H9 (cell line): ENCODE data around the gene GLRA2. TPM values are rescaled to one million over a fixed set of nuclear protein-coding genes. Genes with fewer than 3 reads are reported as not detected.

Source experiments
- DNase-seq: peaks from one replicate; pipeline ENCODE4 v3.0.0-alpha.2; 2017
- H2AFZ ChIP-seq: one replicate; pipeline ENCODE4 v1.6.1; 2013; ENCODE audit warnings: mild to moderate bottlenecking, low read length, control low read depth, moderate library complexity
- H2AK5ac ChIP-seq: 2 replicates; pipeline ENCODE4 v1.6.1; 2013; ENCODE audit warnings: low read length, control low read depth, mixed read lengths; ENCODE audit not compliant: insufficient read length
- H2BK120ac ChIP-seq: one replicate; pipeline ENCODE4 v1.6.1; 2013; ENCODE audit warnings: low read depth, mild to moderate bottlenecking, low read length, control low read depth, inconsistent platforms; ENCODE audit not compliant: poor library complexity, severe bottlenecking
- H2BK12ac ChIP-seq: 2 replicates; pipeline ENCODE4 v1.6.1; 2013; ENCODE audit warnings: low read length, control low read depth, mixed read lengths, low read depth; ENCODE audit not compliant: insufficient read length
- H2BK15ac ChIP-seq: 2 replicates; pipeline ENCODE4 v1.6.1; 2013; ENCODE audit warnings: low read depth, low read length, control low read depth
- H2BK20ac ChIP-seq: one replicate; pipeline ENCODE4 v1.6.1; 2013; ENCODE audit warnings: low read depth, mild to moderate bottlenecking, low read length, control low read depth, inconsistent platforms; ENCODE audit not compliant: poor library complexity, severe bottlenecking
- H2BK5ac ChIP-seq: 2 replicates; pipeline ENCODE4 v1.6.1; 2013; ENCODE audit warnings: low read length, control low read depth, mixed read lengths; ENCODE audit not compliant: insufficient read length
- H3K14ac ChIP-seq: 2 replicates; pipeline ENCODE4 v1.6.1; 2013; ENCODE audit warnings: low read length, control low read depth; ENCODE audit not compliant: insufficient read depth
- H3K18ac ChIP-seq: 2 replicates; pipeline ENCODE4 v1.6.1; 2013; ENCODE audit warnings: low read depth, mild to moderate bottlenecking, mixed read lengths, low read length, control low read depth; ENCODE audit not compliant: insufficient read length
- H3K23ac ChIP-seq: 2 replicates; pipeline ENCODE4 v1.6.1; 2013; ENCODE audit warnings: low read length, control low read depth, mixed read lengths, low read depth; ENCODE audit not compliant: insufficient read length
- H3K23me2 ChIP-seq: 2 replicates; pipeline ENCODE4 v1.6.1; 2013; ENCODE audit warnings: low read depth, mild to moderate bottlenecking, mixed read lengths, low read length, control low read depth; ENCODE audit not compliant: insufficient read length, poor library complexity, severe bottlenecking
- H3K27ac ChIP-seq: 2 replicates; pipeline ENCODE4 v1.5.1; 2013; ENCODE audit warnings: low read length, control low read depth, mixed read lengths, low read depth; ENCODE audit not compliant: insufficient read length
- H3K27me3 ChIP-seq: 2 replicates; pipeline ENCODE4 v1.6.1; 2013; ENCODE audit warnings: low read length, control low read depth, inconsistent platforms; ENCODE audit not compliant: insufficient read depth
- H3K4ac ChIP-seq: 2 replicates; pipeline ENCODE4 v1.6.1; 2013; ENCODE audit warnings: low read depth, mild to moderate bottlenecking, control low read depth, inconsistent platforms, low read length, moderate library complexity
- H3K4me1 ChIP-seq: 2 replicates; pipeline ENCODE4 v1.6.1; 2013; ENCODE audit warnings: low read length, control low read depth, inconsistent platforms; ENCODE audit not compliant: insufficient read depth
- H3K4me2 ChIP-seq: 2 replicates; pipeline ENCODE4 v1.6.1; 2013; ENCODE audit warnings: low read length, control low read depth, mixed read lengths; ENCODE audit not compliant: insufficient read length, insufficient read depth
- H3K56ac ChIP-seq: 2 replicates; pipeline ENCODE4 v1.6.1; 2013; ENCODE audit warnings: low read depth, mild to moderate bottlenecking, mixed read lengths, low read length, control low read depth; ENCODE audit not compliant: insufficient read length
- H3K79me1 ChIP-seq: 2 replicates; pipeline ENCODE4 v1.6.1; 2013; ENCODE audit warnings: low read depth, mild to moderate bottlenecking, moderate library complexity, low read length, control low read depth, inconsistent platforms; ENCODE audit not compliant: insufficient read depth, poor library complexity, severe bottlenecking
- H3K79me2 ChIP-seq: 2 replicates; pipeline ENCODE4 v1.6.1; 2013; ENCODE audit warnings: low read length, control low read depth, inconsistent platforms; ENCODE audit not compliant: insufficient read depth
- H3K9ac ChIP-seq: 2 replicates; pipeline ENCODE4 v1.6.1; 2013; ENCODE audit warnings: low read length, control low read depth, mixed read lengths; ENCODE audit not compliant: insufficient read length; ENCODE audit errors: extremely low read depth
- H3K9me3 ChIP-seq: one replicate; pipeline ENCODE4 v1.6.1; 2013; ENCODE audit warnings: low read depth, low read length, inconsistent platforms; ENCODE audit not compliant: control insufficient read depth
- H3T11ph ChIP-seq: one replicate; pipeline ENCODE4 v1.6.1; 2013; ENCODE audit warnings: mild to moderate bottlenecking, low read length, control low read depth, inconsistent platforms
- H4K20me1 ChIP-seq: one replicate; pipeline ENCODE4 v1.6.1; 2013; ENCODE audit not compliant: control insufficient read depth, insufficient read length, insufficient read depth
- H4K5ac ChIP-seq: 2 replicates; pipeline ENCODE4 v1.6.1; 2013; ENCODE audit warnings: low read depth, mild to moderate bottlenecking, mixed read lengths, low read length, control low read depth; ENCODE audit not compliant: insufficient read length
- H4K8ac ChIP-seq: replicated peaks from 2 replicates; pipeline ENCODE4 v1.6.1; 2013; ENCODE audit warnings: low read length, control low read depth, mixed read lengths, low read depth; ENCODE audit not compliant: insufficient read length
- H4K91ac ChIP-seq: 2 replicates; pipeline ENCODE4 v1.6.1; 2013; ENCODE audit warnings: low read depth, mild to moderate bottlenecking, moderate library complexity, mixed read lengths, low read length, control low read depth; ENCODE audit not compliant: insufficient read length
- H3K27ac Mint-ChIP-seq, 3 experiments: 2 replicates in 2 of 3; 3 replicates in 1 of 3; pipeline ENCODE4 v1.8.0; 2020 to 2021; ENCODE audit warnings: mixed read lengths in 3 of 3, mild to moderate bottlenecking in 1 of 3, moderate library complexity in 1 of 3
- H3K27me3 Mint-ChIP-seq: 2 replicates; pipeline ENCODE4 v1.8.0; 2021; ENCODE audit warnings: low read depth, mild to moderate bottlenecking, moderate library complexity, mixed read lengths
- H3K36me3 Mint-ChIP-seq, 3 experiments: 2 replicates in 2 of 3; 3 replicates in 1 of 3; pipeline ENCODE4 v1.8.0; 2020 to 2021; ENCODE audit warnings: low read depth in 3 of 3, mixed read lengths in 3 of 3; ENCODE audit not compliant: insufficient read depth in 1 of 3
- H3K4me1 Mint-ChIP-seq, 2 experiments: 2 replicates each; pipeline ENCODE4 v1.8.0; 2020; ENCODE audit warnings: mixed read lengths in 2 of 2
- H3K4me3 Mint-ChIP-seq, 2 experiments: 2 replicates in 1 of 2; 3 replicates in 1 of 2; pipeline ENCODE4 v1.8.0; 2020 to 2021; ENCODE audit warnings: mild to moderate bottlenecking in 2 of 2, mixed read lengths in 2 of 2, moderate library complexity in 1 of 2
- H3K9me3 Mint-ChIP-seq, 2 experiments: 2 replicates in 1 of 2; 3 replicates in 1 of 2; pipeline ENCODE4 v1.8.0; 2020; ENCODE audit warnings: mild to moderate bottlenecking in 2 of 2, mixed read lengths in 2 of 2, moderate library complexity in 1 of 2
- WGBS: extraction: QIAGEN DNeasy Blood & Tissue Kit; methylation state at CpG from one replicate; pipeline ENCODE4 v1.1.7; 2013; ENCODE audit warnings: missing lambda C conversion rate, low lambda C conversion rate, mixed read lengths; ENCODE audit not compliant: insufficient read length; ENCODE audit errors: extremely low coverage; 5-methylcytosine and 5-hydroxymethylcytosine counted together
- total RNA-seq: library from RNA; stranded (reverse); gene quantifications from 2 replicates; pipeline ENCODE4 v1.2.1, GENCODE V29; 2021
- TF ChIP-seq, protein P1 (sequence below): fragments of 200-600 bp; sonication (generic); conservative IDR thresholded peaks from 3 replicates; pipeline ENCODE4 v1.8.0; 2021; ENCODE audit warnings: antibody characterized with exemption, mild to moderate bottlenecking

Gene GLRA2
- total RNA-seq, 1 experiment from 2014 or later: not detected

- Histone ChIP-seq H3K79me1 (no peaks in the 10 kb centered on the region), H3K18ac (no peak overlapping the region), H3K9ac (no peak overlapping the region), H4K8ac (no peak overlapping the region), H3K4me1 (no peaks in the 10 kb centered on the region), H2BK12ac (no peak overlapping the region), H4K91ac (no peak overlapping the region), H2BK5ac (no peak overlapping the region), H3K4me2 (no peak overlapping the region), H2BK15ac (no peak overlapping the region), H3K27me3 (no peaks in the 10 kb centered on the region), H3K14ac (no peak overlapping the region), H4K20me1 (no peaks in the 10 kb centered on the region), H3K27ac (no peak overlapping the region), H2AK5ac (no peak overlapping the region), H3K56ac (no peak overlapping the region), H2BK120ac (no peak overlapping the region), H2BK20ac (no peak overlapping the region), H2AFZ (no peak overlapping the region), H3K23me2 (no peaks in the 10 kb centered on the region), H3K9me3 (peaks cover 6% of the 10 kb centered on the region), H3T11ph (no peak overlapping the region), H4K5ac (no peak overlapping the region), H3K23ac (no peak overlapping the region), H3K4ac (no peak overlapping the region), H3K79me2 (no peaks in the 10 kb centered on the region)
- no peak for DNase-seq
- Mint-ChIP-seq H3K27ac (no peak overlapping the region), H3K9me3 (peaks cover 50 to 56% of the 10 kb centered on the region in 2 experiments), H3K27me3 (no peaks in the 10 kb centered on the region), H3K4me1 (no peaks in the 10 kb centered on the region), H3K36me3 (peaks cover 4 to 10% (median 6%) of the 10 kb centered on the region in 3 experiments; a peak in 5 of 7 replicates), H3K4me3 (no peak overlapping the region)
- TF ChIP-seq, protein P1, sequence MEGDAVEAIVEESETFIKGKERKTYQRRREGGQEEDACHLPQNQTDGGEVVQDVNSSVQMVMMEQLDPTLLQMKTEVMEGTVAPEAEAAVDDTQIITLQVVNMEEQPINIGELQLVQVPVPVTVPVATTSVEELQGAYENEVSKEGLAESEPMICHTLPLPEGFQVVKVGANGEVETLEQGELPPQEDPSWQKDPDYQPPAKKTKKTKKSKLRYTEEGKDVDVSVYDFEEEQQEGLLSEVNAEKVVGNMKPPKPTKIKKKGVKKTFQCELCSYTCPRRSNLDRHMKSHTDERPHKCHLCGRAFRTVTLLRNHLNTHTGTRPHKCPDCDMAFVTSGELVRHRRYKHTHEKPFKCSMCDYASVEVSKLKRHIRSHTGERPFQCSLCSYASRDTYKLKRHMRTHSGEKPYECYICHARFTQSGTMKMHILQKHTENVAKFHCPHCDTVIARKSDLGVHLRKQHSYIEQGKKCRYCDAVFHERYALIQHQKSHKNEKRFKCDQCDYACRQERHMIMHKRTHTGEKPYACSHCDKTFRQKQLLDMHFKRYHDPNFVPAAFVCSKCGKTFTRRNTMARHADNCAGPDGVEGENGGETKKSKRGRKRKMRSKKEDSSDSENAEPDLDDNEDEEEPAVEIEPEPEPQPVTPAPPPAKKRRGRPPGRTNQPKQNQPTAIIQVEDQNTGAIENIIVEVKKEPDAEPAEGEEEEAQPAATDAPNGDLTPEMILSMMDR: no peak
- WGBS: no CpG with 5 or more reads among the region's 2 CpGs
These were observed 248.2 kb downstream of the GLRA2 start for GRCh38 chrX:14777525-14777924.
